Chondrocyte (in vitro differentiated cells): ENCODE data around the gene NEURL1B. TPM values are rescaled to one million over a fixed set of nuclear protein-coding genes. Genes with fewer than 3 reads are reported as not detected.
A peak's percentile ranks its signal among the peaks of the same experiment; 100 is the strongest.

ENCODE experiments used
- DNase-seq: peaks from one replicate; pipeline ENCODE4 v3.0.0; 2021; ENCODE audit warnings: mixed read lengths, low spot score
- H3K27ac Mint-ChIP-seq: one replicate; pipeline ENCODE4 v1.8.0; 2021; ENCODE audit warnings: mild to moderate bottlenecking, moderate library complexity, mixed read lengths; ENCODE audit not compliant: unreplicated experiment
- H3K27me3 Mint-ChIP-seq: 2 replicates; pipeline ENCODE4 v1.8.0; 2021; ENCODE audit warnings: low read depth, mixed read lengths
- H3K36me3 Mint-ChIP-seq: 2 replicates; pipeline ENCODE4 v1.8.0; 2021; ENCODE audit warnings: low read depth, mixed read lengths
- H3K4me1 Mint-ChIP-seq: 2 replicates; pipeline ENCODE4 v1.8.0; 2021; ENCODE audit warnings: low read depth, mild to moderate bottlenecking, mixed read lengths
- H3K4me3 Mint-ChIP-seq: one replicate; pipeline ENCODE4 v1.8.0; 2021; ENCODE audit warnings: mild to moderate bottlenecking, moderate library complexity, mixed read lengths; ENCODE audit not compliant: unreplicated experiment
- H3K9me3 Mint-ChIP-seq: 2 replicates; pipeline ENCODE4 v1.8.0; 2021; ENCODE audit warnings: low read depth, mixed read lengths
- total RNA-seq: library from RNA; stranded (reverse); gene quantifications from 3 replicates; pipeline ENCODE4 v1.2.1, GENCODE V29; 2021
- TF ChIP-seq, protein P1 (sequence below): fragments of 200-600 bp; sonication (generic); IDR thresholded peaks from 2 replicates; pipeline ENCODE4 v1.5.0; 2021; ENCODE audit warnings: antibody characterized with exemption, mild to moderate bottlenecking, moderate library complexity

The NEURL1B gene
- total RNA-seq, 1 donor from 2014 or later, result 5.4 TPM

DNA sequence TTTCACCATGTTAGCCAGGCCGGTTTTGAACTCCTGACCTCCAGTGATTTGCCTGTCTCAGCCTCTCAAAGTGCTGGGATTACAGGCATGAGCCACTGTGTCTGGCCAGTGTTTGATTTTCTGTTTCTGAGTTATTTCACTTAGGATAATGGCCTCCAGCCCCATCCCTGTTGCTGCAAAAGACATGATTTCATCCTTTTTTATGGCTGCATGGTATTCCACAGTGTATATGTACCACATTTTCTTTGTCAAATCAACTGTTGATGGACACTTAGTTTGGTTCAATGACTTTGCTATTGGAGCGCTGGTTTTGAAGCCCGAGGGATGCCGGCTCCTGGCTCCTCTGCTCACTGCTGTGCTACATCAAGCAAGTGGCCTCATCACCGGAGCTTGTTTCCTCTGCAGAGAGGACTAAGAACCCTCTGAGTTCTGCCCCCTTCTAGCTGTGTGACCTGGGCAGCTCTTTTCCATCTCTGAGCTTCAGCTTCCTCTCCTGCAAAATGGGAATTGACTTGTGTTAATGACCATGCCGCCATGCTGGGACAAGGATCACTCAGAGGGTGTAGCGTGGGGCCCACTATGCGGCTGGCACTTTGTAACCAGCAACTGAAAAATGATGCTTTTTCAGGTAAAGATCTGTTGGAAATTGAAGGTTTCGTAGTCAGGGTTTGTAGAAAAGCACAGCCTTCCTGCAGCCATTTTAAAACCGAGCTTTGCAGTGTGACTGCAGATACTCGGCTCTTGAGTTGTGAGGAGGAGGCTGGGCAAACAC lies 4.6 kb upstream of the NEURL1B start:
- no peak for DNase-seq
- H3K4me1 Mint-ChIP-seq, result peaks cover 7% of the 10 kb centered on the region
- H3K27me3 Mint-ChIP-seq, result peaks cover 5% of the 10 kb centered on the region
- no peak overlapping the region for H3K4me3 Mint-ChIP-seq
- no peaks in the 10 kb centered on the region for H3K36me3 Mint-ChIP-seq
- TF ChIP-seq, protein P1, sequence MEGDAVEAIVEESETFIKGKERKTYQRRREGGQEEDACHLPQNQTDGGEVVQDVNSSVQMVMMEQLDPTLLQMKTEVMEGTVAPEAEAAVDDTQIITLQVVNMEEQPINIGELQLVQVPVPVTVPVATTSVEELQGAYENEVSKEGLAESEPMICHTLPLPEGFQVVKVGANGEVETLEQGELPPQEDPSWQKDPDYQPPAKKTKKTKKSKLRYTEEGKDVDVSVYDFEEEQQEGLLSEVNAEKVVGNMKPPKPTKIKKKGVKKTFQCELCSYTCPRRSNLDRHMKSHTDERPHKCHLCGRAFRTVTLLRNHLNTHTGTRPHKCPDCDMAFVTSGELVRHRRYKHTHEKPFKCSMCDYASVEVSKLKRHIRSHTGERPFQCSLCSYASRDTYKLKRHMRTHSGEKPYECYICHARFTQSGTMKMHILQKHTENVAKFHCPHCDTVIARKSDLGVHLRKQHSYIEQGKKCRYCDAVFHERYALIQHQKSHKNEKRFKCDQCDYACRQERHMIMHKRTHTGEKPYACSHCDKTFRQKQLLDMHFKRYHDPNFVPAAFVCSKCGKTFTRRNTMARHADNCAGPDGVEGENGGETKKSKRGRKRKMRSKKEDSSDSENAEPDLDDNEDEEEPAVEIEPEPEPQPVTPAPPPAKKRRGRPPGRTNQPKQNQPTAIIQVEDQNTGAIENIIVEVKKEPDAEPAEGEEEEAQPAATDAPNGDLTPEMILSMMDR, result no peak
- H3K27ac Mint-ChIP-seq, result no peak overlapping the region
- H3K9me3 Mint-ChIP-seq, result no peaks in the 10 kb centered on the region

DNA sequence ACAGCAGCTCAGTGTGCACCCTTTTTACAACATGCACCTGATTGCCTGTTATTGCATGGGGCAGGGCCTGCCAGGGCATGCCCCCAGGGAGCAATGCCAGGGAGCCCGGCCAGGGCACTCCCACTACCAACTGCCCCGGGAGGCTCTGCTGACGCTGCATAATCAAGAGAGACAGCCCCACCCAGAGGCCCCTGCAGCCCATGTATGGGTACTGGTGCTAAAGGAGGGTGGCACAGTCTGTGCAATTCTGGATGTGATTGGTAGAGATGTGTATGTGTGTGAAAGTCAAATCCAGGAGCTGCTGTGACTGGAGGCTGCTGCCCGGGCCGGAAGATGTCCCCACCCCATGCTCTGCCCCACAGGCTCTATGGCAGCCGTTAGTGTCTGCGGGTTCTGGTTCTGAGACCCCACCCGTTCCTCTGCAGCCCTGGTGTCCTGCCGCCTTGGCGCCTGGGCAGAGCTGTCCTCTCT lies 3.9 kb upstream of the NEURL1B start:
- Mint-ChIP-seq H3K36me3 (no peaks in the 10 kb centered on the region), H3K4me1 (peaks cover 9% of the 10 kb centered on the region), H3K9me3 (no peaks in the 10 kb centered on the region), H3K4me3 (no peak overlapping the region), H3K27ac (no peak overlapping the region), H3K27me3 (peaks cover 3% of the 10 kb centered on the region)
- TF ChIP-seq, protein P1, result no peak
- no peak for DNase-seq

DNA sequence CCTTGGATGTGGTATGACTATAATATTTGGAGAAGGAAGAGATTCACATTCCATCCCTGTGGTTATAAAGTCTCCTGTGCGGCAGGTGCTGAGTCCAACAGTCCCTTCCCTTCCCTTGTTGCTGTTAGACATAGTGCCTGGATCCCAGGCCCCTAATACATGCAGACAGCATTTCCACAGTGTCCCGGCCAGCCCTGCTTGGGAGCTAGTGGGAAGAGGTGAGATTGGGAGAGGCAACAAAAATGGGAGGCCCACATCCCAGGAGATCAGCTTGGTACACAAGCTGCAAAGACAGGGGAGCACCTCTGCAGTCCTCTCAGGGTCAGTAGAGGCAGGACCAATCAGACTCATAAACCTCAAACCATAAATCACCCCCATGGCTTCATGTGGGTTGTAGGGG lies 3.3 kb upstream of the NEURL1B start:
- H3K36me3 Mint-ChIP-seq, result no peaks in the 10 kb centered on the region
- no peak for DNase-seq
- no peaks in the 10 kb centered on the region for H3K9me3 Mint-ChIP-seq
- peaks cover 14% of the 10 kb centered on the region for H3K4me1 Mint-ChIP-seq
- peaks cover 3% of the 10 kb centered on the region for H3K27me3 Mint-ChIP-seq
- no peak overlapping the region for H3K4me3 Mint-ChIP-seq
- TF ChIP-seq, protein P1, result no peak
- H3K27ac Mint-ChIP-seq, result no peak overlapping the region

DNA sequence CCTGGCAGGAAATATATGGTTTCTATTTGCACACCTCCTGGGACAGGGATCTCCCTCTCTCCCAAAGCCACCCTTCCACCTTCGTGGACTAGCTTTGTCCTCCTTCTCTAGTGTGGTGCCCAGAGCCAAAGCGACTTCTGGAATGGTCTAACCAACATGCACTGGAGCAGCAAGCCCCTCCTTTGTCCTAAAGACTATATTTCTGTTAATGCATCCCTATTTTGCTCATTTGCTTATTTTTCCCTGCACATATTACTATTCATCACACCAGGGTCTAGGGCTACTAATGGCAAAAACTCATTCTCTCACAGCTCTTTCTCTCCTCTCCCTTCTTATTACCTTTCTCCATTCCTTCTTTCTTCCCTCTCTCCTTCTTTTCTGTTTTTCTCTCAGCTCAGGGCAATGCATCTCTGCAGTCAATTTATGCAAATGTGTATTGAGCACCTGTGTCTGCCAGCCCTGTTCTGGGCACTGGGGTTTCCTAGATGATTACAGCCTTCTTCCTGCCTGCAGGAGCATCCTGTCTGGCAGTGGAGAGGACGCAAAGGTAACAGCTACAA lies 2.8 kb upstream of the NEURL1B start:
- no peak overlapping the region for H3K4me3 Mint-ChIP-seq
- H3K27me3 Mint-ChIP-seq, result peaks cover 3% of the 10 kb centered on the region
- no peaks in the 10 kb centered on the region for H3K9me3 Mint-ChIP-seq

DNA sequence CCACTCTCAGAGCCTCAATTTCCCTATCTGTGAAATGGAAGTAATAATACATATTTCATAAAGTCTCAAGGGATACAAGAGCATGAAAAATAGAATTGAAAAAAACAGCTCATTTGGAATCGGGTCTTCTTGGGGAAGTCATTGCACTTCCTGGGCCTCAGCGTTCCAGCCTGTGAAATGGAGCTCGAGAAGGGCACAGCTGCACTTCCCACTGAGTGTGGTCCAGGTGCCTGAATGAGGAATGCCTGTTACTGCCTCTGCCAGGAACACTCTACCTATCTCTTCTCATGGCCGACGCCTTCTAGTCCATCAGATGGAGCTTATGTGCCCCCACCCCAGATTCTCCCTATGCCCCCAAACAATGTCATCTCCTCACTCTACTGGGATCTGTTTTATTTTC lies 924 bp upstream of the NEURL1B start:
- Mint-ChIP-seq H3K4me3 (peak overlapping the region; percentile 58), H3K4me1 (peaks cover 22% of the 10 kb centered on the region), H3K27ac (no peak overlapping the region), H3K27me3 (peaks cover 3% of the 10 kb centered on the region), H3K36me3 (no peaks in the 10 kb centered on the region), H3K9me3 (no peaks in the 10 kb centered on the region)
- DNase-seq, result no peak
- TF ChIP-seq, protein P1, result no peak

More for the DNA sequence above, 2.8 kb upstream of the NEURL1B start:
- Mint-ChIP-seq H3K27ac (no peak overlapping the region), H3K4me1 (peaks cover 18% of the 10 kb centered on the region), H3K36me3 (no peaks in the 10 kb centered on the region)
- DNase-seq, result no peak
- TF ChIP-seq, protein P1, result no peak
